GM12878 (cell line): Measurements from ENCODE around the gene ZNF892.

Experiments
- DPF2 ChIP-seq: fragments of 450-650 bp; IDR thresholded peaks from 2 replicates; pipeline ENCODE4 v1.6.1; 2017; ENCODE audit warnings: mild to moderate bottlenecking
- EP300 ChIP-seq, 2 experiments: fragments of 150-350 bp in 1 of 2; IDR thresholded peaks; 2 replicates each; pipeline ENCODE4 v1.6.1; 2011 to 2012; ENCODE audit warnings: low read depth in 2 of 2, low read length in 2 of 2, borderline replicate concordance in 1 of 2, improper control_type of control experiment in 1 of 2, inconsistent platforms in 1 of 2; ENCODE audit not compliant: control insufficient read depth in 1 of 2
- NRF1 ChIP-seq: conservative IDR thresholded peaks from 2 replicates; pipeline ENCODE4 v1.6.1; 2011; ENCODE audit warnings: mild to moderate bottlenecking, low read depth, low read length, improper control_type of control experiment
- POLR2A ChIP-seq: IDR thresholded peaks from 2 replicates; pipeline ENCODE4 v1.6.1; 2011; ENCODE audit warnings: low read depth, mild to moderate bottlenecking, low read length
- RCOR1 ChIP-seq: conservative IDR thresholded peaks from 2 replicates; pipeline ENCODE4 v1.6.1; 2012; ENCODE audit warnings: low read depth, low read length, improper control_type of control experiment
- SIN3A ChIP-seq: IDR thresholded peaks from 2 replicates; pipeline ENCODE4 v1.6.1; 2012; ENCODE audit warnings: low read depth, low read length, improper control_type of control experiment
- SMC3 ChIP-seq: IDR thresholded peaks from 2 replicates; pipeline ENCODE4 v1.6.1; 2011; ENCODE audit warnings: low read length, improper control_type of control experiment, borderline replicate concordance
- SPI1 ChIP-seq: IDR thresholded peaks from 2 replicates; pipeline ENCODE4 v1.6.1; 2011; ENCODE audit warnings: low read depth, mild to moderate bottlenecking, low read length, moderate library complexity, borderline replicate concordance; ENCODE audit not compliant: insufficient read depth
- TCF7 ChIP-seq: IDR thresholded peaks from 2 replicates; pipeline ENCODE4 v1.6.1; 2014; ENCODE audit warnings: antibody characterized with exemption, borderline replicate concordance
- TF ChIP-seq, protein P1 (sequence below), 3 experiments: IDR thresholded peaks in 2 of 3; conservative IDR thresholded peaks in 1 of 3; 2 replicates each; pipeline ENCODE4 v1.5.1; 2011; ENCODE audit warnings: low read depth in 3 of 3, low read length in 3 of 3, mild to moderate bottlenecking in 3 of 3, control low read depth in 2 of 3, moderate library complexity in 2 of 3, inconsistent platforms in 1 of 3, mixed read lengths in 1 of 3; ENCODE audit not compliant: control insufficient read depth in 2 of 3, insufficient read depth in 1 of 3; ENCODE audit errors: extremely low read depth in 1 of 3

DNA sequence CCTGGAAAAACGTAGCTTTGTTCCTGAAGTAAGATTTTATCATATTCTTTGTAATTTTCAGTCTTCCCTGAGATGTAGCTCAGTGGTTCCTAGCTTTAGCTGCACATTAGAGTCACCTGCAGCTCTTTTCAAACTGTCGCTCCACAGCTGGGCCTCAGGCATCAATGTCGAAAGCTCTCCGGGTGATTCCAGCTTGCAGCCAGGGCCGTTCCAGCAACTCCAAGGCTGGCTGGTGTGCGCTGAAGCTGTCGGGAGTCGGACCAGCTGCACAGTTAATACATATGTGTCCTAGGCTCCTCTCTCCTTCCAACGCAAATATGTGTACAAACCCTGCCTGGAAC is 42.3 kb upstream of the ZNF892 start:
- TF ChIP-seq TCF7 (no peak; the same call in 1 of the 2 replicates), RCOR1 (no peak), SMC3 (no peak), NRF1 (no peak), EP300 (IDR thresholded peaks at IDR 0.05; ENCODE audit: borderline replicate concordance in 1 of 2, control insufficient read depth in 1 of 2, low read depth in 2 of 2, low read length in 2 of 2) (no peak), SIN3A (no peak), SPI1 (no peak), POLR2A (no peak), DPF2 (no peak)
- TF ChIP-seq, protein P1, sequence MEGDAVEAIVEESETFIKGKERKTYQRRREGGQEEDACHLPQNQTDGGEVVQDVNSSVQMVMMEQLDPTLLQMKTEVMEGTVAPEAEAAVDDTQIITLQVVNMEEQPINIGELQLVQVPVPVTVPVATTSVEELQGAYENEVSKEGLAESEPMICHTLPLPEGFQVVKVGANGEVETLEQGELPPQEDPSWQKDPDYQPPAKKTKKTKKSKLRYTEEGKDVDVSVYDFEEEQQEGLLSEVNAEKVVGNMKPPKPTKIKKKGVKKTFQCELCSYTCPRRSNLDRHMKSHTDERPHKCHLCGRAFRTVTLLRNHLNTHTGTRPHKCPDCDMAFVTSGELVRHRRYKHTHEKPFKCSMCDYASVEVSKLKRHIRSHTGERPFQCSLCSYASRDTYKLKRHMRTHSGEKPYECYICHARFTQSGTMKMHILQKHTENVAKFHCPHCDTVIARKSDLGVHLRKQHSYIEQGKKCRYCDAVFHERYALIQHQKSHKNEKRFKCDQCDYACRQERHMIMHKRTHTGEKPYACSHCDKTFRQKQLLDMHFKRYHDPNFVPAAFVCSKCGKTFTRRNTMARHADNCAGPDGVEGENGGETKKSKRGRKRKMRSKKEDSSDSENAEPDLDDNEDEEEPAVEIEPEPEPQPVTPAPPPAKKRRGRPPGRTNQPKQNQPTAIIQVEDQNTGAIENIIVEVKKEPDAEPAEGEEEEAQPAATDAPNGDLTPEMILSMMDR (IDR thresholded peaks at IDR 0.05 in 2 of 3, conservative IDR thresholded peaks at IDR 0.05 in 1 of 3; ENCODE audit: control insufficient read depth in 2 of 3, extremely low read depth in 1 of 3, insufficient read depth in 1 of 3, low read depth in 3 of 3, low read length in 3 of 3) = no peak
